ENCODE data around the gene FAM53B. TPM values are rescaled to one million over a fixed set of nuclear protein-coding genes. Genes with fewer than 3 reads are reported as not detected.

The FAM53B gene
- total RNA-seq, 1 donor from 2014 or later = 9.2 TPM

DNA sequence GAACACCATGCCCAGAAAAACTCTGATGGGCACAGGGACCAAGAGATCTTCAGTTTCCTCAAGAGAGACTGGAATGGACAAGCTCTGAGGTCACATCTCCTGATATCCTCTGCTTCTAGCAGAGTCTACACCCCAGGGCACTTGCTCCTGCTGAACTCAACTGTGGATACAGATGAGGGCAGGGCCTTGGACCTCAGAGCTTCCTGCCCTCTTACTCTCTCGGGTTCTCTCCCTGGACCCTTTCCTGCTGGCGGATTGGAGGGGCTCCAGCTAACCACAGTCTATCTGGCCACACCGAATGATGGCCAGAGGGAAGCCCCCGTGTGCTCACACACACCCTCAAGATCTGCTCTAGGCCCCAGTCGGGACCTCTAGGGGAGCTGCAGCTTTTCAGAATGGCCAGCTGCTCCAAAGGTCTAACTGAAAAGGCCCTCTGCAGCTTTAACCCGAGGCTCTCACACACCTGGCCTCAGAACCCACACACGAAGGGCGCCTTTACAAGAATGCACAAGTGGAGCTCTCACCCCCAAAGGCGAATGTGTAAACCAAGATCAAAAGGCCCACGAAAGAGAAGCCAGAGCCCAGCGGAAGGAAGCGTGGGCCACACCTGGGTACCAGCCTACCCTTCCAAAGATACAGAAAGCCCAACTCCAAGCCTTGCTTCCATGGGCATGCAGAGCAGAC lies 65.5 kb downstream of the FAM53B start:
- DNase-seq (ENCODE audit: low read depth) = no peak
- TF ChIP-seq, protein P1, sequence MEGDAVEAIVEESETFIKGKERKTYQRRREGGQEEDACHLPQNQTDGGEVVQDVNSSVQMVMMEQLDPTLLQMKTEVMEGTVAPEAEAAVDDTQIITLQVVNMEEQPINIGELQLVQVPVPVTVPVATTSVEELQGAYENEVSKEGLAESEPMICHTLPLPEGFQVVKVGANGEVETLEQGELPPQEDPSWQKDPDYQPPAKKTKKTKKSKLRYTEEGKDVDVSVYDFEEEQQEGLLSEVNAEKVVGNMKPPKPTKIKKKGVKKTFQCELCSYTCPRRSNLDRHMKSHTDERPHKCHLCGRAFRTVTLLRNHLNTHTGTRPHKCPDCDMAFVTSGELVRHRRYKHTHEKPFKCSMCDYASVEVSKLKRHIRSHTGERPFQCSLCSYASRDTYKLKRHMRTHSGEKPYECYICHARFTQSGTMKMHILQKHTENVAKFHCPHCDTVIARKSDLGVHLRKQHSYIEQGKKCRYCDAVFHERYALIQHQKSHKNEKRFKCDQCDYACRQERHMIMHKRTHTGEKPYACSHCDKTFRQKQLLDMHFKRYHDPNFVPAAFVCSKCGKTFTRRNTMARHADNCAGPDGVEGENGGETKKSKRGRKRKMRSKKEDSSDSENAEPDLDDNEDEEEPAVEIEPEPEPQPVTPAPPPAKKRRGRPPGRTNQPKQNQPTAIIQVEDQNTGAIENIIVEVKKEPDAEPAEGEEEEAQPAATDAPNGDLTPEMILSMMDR (conservative IDR thresholded peaks at IDR 0.05; ENCODE audit: low read depth, low read length) = no peak
- no peak overlapping the region for H3K4me3 ChIP-seq (ENCODE audit: low read depth, low read length)

DNA sequence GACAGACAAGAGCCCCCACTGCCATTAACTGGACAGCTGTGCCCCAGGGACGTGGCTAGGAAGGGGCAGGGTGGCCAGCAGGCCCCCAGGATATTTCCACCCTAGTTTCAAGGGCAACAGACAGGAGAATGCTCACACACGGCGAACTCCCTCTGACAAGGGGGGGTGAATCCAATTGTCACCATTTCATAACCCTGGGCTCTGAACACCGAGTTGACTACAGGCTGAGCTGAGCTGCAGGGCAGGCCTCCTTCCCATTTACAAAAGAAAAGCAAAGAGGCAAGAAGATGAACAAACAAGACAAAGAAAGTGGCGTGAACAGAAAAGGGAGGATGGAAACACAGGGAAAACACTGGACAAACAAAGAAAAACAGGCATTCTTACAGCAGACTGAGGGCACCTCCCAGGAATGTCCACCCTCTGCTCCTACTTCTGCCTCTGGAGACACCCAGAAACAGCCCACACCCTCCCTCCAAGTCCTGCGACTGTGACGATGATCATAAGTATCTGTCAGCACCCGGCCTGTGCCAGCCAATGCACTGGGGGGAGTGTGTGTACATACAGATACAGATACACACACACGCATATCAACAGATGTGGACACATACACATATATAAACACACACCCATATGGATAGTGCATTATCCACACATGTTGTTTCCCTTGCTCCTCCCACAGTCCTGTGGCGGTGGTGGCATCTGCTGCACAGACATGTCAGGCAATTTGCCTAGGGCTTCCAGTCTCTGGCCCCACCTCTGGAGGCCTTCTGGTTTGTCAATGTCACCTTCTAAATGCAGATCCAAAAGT lies 66.2 kb downstream of the FAM53B start:
- DNase-seq (ENCODE audit: low read depth) = no peak
- H3K4me3 ChIP-seq (ENCODE audit: low read depth, low read length) = no peak overlapping the region
- TF ChIP-seq, protein P1 (conservative IDR thresholded peaks at IDR 0.05; ENCODE audit: low read depth, low read length) = no peak

DNA sequence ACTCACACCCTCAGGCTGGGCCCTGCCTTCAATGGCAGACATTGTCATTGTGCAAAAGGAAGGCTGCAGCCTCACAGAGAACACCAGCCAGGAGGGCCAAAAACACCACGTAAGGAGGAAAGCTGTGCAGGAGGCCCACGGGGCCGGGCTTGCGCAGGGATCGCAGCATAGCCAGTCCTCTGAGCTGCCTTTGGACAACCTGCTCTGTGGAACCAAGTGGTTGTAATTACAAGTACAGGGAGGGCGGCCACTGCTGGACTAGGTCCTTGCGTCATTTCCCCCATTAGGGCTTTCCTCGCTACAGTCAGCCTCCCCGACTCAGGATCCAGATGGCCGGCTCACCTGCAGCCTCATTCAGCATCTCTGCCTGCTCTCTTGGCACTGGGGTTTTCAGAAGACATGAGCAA lies 66.9 kb downstream of the FAM53B start:
- H3K4me3 ChIP-seq (ENCODE audit: low read depth, low read length) = no peak overlapping the region
- no peak for DNase-seq (ENCODE audit: low read depth)
- TF ChIP-seq, protein P1 (conservative IDR thresholded peaks at IDR 0.05; ENCODE audit: low read depth, low read length) = no peak

DNA sequence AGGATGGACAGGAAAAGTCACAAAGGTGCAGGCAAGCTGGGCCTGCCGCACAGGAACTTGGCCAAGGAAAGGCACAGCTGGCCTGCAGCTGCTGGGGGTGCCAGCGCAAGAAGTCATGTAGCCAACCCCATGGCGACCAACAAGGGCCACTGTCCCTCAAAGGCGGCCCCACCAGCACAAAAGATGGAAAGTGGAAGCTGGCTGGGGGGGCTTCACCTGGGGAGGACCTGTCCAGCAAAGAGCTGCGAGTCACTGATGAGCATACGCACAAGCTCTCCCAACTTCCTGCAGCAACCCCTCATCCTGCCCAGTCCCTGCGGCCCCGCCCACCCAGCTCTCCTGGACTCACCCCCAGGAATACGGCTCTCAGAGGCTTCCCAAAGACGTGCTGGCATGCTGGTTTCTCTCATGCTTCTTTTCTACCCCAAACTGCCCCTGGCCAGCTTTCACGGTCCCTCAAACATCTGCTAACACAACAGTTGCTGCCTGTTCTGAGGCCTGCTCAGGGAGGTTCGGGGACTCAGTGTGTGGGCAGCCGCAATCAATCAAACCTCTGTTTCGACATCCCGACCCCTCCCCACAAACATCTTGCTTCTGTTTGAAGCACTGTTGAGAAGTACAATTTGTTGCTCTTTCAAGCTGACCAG lies 67.6 kb downstream of the FAM53B start:
- no peak overlapping the region for H3K4me3 ChIP-seq (ENCODE audit: low read depth, low read length)
- TF ChIP-seq, protein P1 (conservative IDR thresholded peaks at IDR 0.05; ENCODE audit: low read depth, low read length) = no peak
- DNase-seq (ENCODE audit: low read depth) = no peak

DNA sequence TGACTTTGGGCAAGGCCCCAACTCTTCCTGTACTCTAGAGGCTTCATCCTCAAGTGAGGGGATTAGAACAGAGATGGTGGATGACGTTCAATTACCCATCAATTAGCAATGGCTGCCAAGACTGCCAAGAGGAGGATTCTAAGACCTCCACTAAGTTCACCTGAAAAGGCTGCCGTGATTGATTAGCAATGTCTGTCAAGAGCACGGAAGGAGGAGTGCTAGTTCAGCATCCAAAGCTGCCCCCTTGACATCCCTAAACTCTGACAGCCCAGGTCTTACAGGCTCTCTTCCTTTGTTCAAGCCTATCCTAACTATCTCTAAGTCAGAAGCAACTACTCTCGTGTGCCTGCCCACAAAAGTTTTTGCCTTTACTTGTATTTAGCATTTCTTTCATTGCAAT lies 68.4 kb downstream of the FAM53B start:
- DNase-seq (ENCODE audit: low read depth) = no peak
- no peak overlapping the region for H3K4me3 ChIP-seq (ENCODE audit: low read depth, low read length)
- TF ChIP-seq, protein P1 (conservative IDR thresholded peaks at IDR 0.05; ENCODE audit: low read depth, low read length) = no peak

DNA sequence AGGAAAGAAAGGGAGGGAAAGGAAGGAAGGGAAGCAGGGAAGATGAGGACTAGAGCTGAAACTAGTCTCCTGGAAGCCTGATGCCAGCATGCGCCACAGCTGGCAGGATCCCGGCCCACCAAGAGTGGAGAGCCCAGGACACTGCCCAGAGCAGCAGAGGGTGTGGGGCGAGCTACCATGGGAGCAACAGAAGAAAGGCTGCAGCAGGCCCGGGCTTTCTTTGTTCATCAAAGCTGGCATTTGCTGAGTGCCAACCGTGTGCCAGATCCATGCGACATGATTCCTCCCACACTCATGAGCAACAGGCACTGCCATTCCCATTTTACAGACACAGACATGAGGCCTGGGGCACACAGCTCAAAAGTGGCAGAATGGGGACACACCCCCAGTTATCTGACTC lies 68.9 kb downstream of the FAM53B start:
- DNase-seq (ENCODE audit: low read depth) = no peak
- TF ChIP-seq, protein P1 (conservative IDR thresholded peaks at IDR 0.05; ENCODE audit: low read depth, low read length) = no peak

More for the DNA sequence above, 68.9 kb downstream of the FAM53B start:
- no peak overlapping the region for H3K4me3 ChIP-seq (ENCODE audit: low read depth, low read length)
